ENCODE results near the gene EFHC1.

DNA sequence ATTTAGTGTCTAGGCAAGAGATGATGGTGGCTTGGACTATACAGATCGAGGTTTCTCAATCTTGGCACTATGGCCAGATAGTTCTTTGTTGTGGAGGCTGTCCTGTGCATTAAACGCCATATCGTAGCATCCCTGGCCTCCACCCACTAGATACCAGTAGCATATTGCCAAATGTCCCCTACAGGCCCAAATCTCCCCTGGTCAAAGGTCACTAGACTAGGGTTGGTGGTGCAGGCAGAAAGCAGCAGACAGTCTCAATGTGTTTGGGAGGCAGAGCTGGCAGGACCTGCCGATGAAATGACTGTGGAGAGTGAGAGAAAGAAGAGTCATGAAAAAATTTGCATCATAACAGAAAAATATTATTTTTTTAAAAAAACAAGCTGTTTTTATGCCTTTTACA lies 93.8 kb downstream of the EFHC1 start:
- no peak for TF ChIP-seq POLR2A (IDR thresholded peaks at IDR 0.05)
- TF ChIP-seq CTCF (IDR thresholded peaks at IDR 0.05), result no peak
